ENCODE measurements around the gene WDTC1. TPM values are rescaled to one million over a fixed set of nuclear protein-coding genes. Genes with fewer than 3 reads are reported as not detected.

The WDTC1 gene
- total RNA-seq, 2 donors from 2014 or later = 22.7 to 28.3 TPM

- H3K9me3 ChIP-seq = no peaks in the 10 kb centered on the region
- DNase-seq (peak; percentile 61 to 82 (median 80)), ATAC-seq (peak; percentile 80)
- 28 to 65% methylated on average over 18 to 51 of the region's 51 CpGs for WGBS, 2 donors
- intact Hi-C loops (cut with DNase I) = no loop called here
- peak overlapping the region in 3 of 4 donors; percentile 3 to 30 (median 4) for H3K27ac ChIP-seq
- TF ChIP-seq, protein P1, sequence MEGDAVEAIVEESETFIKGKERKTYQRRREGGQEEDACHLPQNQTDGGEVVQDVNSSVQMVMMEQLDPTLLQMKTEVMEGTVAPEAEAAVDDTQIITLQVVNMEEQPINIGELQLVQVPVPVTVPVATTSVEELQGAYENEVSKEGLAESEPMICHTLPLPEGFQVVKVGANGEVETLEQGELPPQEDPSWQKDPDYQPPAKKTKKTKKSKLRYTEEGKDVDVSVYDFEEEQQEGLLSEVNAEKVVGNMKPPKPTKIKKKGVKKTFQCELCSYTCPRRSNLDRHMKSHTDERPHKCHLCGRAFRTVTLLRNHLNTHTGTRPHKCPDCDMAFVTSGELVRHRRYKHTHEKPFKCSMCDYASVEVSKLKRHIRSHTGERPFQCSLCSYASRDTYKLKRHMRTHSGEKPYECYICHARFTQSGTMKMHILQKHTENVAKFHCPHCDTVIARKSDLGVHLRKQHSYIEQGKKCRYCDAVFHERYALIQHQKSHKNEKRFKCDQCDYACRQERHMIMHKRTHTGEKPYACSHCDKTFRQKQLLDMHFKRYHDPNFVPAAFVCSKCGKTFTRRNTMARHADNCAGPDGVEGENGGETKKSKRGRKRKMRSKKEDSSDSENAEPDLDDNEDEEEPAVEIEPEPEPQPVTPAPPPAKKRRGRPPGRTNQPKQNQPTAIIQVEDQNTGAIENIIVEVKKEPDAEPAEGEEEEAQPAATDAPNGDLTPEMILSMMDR (IDR thresholded peaks at IDR 0.05) = no peak
- peak in 1 of 3 donors; percentile 6 for TF ChIP-seq POLR2A (IDR thresholded peaks at IDR 0.05)
- H3K36me3 ChIP-seq (replicated peaks in 1 of 2; ENCODE audit: insufficient read depth in 1 of 2, low read depth in 2 of 2) = no peaks in the 10 kb centered on the region
- peaks cover 36% of the 10 kb centered on the region for H3K4me1 ChIP-seq
- no peaks in the 10 kb centered on the region for H3K27me3 ChIP-seq
- no peak overlapping the region for H3K4me3 ChIP-seq
These were observed 114.7 kb downstream of the WDTC1 start for GRCh38 chr1:27348861-27349783.

- Histone ChIP-seq H3K36me3 (replicated peaks in 1 of 2; ENCODE audit: insufficient read depth in 1 of 2, low read depth in 2 of 2) (no peaks in the 10 kb centered on the region), H3K27me3 (no peaks in the 10 kb centered on the region), H3K4me1 (peaks cover 29% of the 10 kb centered on the region), H3K9me3 (no peaks in the 10 kb centered on the region), H3K27ac (peak overlapping the region in 1 of 4 donors; percentile 3), H3K4me3 (no peak overlapping the region)
- ATAC-seq (peak; percentile 68), DNase-seq (peak; percentile 48 to 67 (median 65))
- WGBS, 2 donors = 52 to 77% methylated on average over 29 to 73 of the region's 84 CpGs
- TF ChIP-seq POLR2A (IDR thresholded peaks at IDR 0.05) = no peak
- intact Hi-C loops (cut with DNase I) = no loop called here
These were observed 115.6 kb downstream of the WDTC1 start for GRCh38 chr1:27349784-27350662.

DNA sequence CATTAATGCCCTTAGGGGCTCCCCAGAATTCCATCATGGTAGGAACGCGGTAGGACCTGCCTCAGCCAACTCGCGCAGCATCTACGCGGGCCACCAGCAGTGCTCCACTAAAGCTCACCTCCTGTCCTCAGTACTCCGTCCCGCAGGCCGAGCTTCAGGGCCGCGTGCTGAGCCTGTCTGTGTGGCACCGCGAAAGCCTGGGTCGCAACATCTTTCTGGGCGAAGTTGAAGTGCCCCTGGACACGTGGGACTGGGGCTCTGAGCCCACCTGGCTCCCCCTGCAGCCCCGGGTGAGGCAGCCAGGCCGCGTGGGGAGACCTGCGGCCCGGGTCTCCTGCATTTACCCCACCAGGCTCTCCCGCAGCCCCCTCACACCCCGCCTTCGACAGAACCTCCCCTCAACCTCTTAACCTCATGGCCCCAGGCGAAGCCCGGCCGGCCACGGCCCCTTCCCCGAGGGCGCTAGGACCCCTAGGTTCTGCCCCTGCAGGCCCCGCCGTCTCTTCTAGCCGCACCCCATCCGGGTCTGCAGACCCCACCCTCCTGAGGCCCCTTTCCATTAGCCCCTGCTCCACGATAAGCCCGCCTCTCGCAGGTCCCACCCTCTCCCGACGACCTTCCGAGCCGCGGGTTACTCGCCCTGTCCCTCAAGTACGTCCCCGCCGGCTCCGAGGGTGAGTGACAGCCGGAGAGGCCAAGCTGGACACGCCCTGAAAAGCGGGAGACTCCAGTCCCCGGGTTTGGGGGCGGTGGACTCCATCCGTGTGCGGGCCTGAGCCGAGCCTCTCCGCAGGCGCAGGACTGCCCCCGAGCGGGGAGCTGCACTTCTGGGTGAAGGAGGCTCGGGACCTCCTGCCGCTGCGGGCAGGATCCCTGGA is 116.5 kb downstream of the WDTC1 start:
- no peak for ATAC-seq
- Histone ChIP-seq H3K27me3 (no peaks in the 10 kb centered on the region), H3K4me3 (no peak overlapping the region), H3K27ac (no peak overlapping the region), H3K4me1 (peaks cover 27% of the 10 kb centered on the region), H3K36me3 (replicated peaks in 1 of 2; ENCODE audit: insufficient read depth in 1 of 2, low read depth in 2 of 2) (no peaks in the 10 kb centered on the region), H3K9me3 (no peaks in the 10 kb centered on the region)
- intact Hi-C loops (cut with DNase I) = no loop called here
- WGBS, 2 donors = 58 to 73% methylated on average over 23 to 57 of the region's 62 CpGs
- no peak for DNase-seq
- TF ChIP-seq, protein P1 (IDR thresholded peaks at IDR 0.05) = no peak
- no peak for TF ChIP-seq POLR2A (IDR thresholded peaks at IDR 0.05)

- peaks cover 27% of the 10 kb centered on the region for H3K4me1 ChIP-seq
- H3K27me3 ChIP-seq = no peaks in the 10 kb centered on the region
- ATAC-seq (no peak), DNase-seq (no peak)
- no peak overlapping the region for H3K4me3 ChIP-seq
- H3K36me3 ChIP-seq (replicated peaks in 1 of 2; ENCODE audit: insufficient read depth in 1 of 2, low read depth in 2 of 2) = no peaks in the 10 kb centered on the region
- intact Hi-C loops (cut with DNase I) = no loop called here
- H3K27ac ChIP-seq = no peak overlapping the region
- no peaks in the 10 kb centered on the region for H3K9me3 ChIP-seq
- WGBS, 2 donors = 46 to 64% methylated on average over 4 to 8 of the region's 8 CpGs
- TF ChIP-seq, protein P1 (IDR thresholded peaks at IDR 0.05) = no peak
These were observed 117.2 kb downstream of the WDTC1 start for GRCh38 chr1:27351541-27352107.

Measured in body of pancreas (tissue), 4 donors.